ENCODE results near the gene ACOX2. TPM values are rescaled to one million over a fixed set of nuclear protein-coding genes. Genes with fewer than 3 reads are reported as not detected.

ACOX2 gene
- 4.3 and 14.4 TPM in 2 replicates for total RNA-seq (2022)
- Bru-seq, nascent RNA: percentile 16 among the genes with signal in this experiment
- percentile 18 among the genes with signal in this experiment for BruChase-seq, experiment 1, labeled RNA remaining after a 6-hour chase
- BruChase-seq, experiment 2, labeled RNA remaining after a 2-hour chase: percentile 12 among the genes with signal in this experiment
- long read RNA-seq, transcript ACOX2-207 (6 exons, 1,072 nt): major isoform, 20 of 20 reads
- long read RNA-seq, partial matches to known transcripts: 0 of 20 reads
- long read RNA-seq, other reads (novel, unspliced or antisense): 0 of 20 reads

DNA sequence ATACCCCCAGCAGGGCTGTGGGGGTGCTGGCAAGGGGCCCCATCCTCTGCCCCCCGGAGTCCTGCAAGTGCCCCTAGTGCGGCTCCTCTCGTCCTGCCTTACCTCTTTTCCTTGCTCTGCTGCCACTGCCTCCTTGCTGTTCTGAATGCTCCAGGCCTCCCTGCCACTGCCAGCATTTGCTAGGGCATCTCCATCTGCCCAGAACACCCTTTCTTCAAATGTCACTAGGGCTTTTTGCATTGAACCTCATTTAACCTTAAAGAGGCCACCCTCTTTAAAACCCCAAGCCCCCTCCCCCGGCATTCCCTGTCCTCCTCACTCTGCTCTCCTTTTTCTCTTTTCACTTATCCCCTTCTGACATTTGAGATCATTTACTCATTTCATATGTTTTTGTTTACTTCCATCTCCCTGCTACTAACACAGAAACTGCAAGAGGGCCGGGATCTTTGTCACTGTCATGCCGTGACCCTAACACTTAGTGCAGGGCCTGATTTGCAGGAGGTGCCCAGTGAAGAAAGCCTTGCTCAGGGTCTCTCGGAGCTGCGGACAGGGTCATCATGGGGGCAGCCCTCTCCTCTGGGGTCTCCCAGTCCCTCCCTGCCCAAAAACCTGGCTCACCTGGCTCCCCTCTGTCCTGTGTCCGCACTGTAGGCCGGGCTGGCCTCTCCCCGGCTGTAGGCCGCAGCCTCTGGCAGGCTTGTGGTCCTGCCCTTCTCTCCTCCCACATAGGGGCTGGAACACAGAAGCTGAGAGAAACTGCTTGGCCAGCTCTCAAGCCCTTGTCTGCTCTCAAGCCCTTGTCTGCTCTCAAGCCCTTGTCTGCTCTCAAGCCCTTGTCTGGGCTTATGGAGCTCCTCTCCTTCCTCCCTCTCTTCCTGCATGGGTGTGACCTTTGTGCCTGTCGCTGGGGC is at the start of gene ACOX2:
TSS of gene ACOX2 (minus strand) at position 690 of the 911 bp plus-strand sequence. CDS start 2,084 bp downstream, outside the sequence.
- no peak within 1 kb of the TSS for H3K4me3 Mint-ChIP-seq (ENCODE audit: unreplicated experiment)
- H3K27ac Mint-ChIP-seq (ENCODE audit: low read depth, unreplicated experiment): no peak within 1 kb of the TSS
- no peak for TF ChIP-seq CTCF (IDR thresholded peaks at IDR 0.05; ENCODE audit: unreplicated experiment)
- no peaks in the 10 kb centered on the region for H3K36me3 Mint-ChIP-seq (ENCODE audit: insufficient read depth, unreplicated experiment)
- no peak for DNase-seq (ENCODE audit: unreplicated experiment)
- no peaks in the 10 kb centered on the region for H3K27me3 Mint-ChIP-seq (ENCODE audit: insufficient read depth, unreplicated experiment)
- intact Hi-C loops (cut with micrococcal nuclease): no loop called here
- no peaks in the 10 kb centered on the region for H3K9me3 Mint-ChIP-seq (ENCODE audit: unreplicated experiment)
- peaks cover 22% of the 10 kb centered on the region for H3K4me1 Mint-ChIP-seq (ENCODE audit: insufficient read depth, unreplicated experiment)
- BruUV-seq (replicated peaks): no TSS peak
- POLR2A ChIA-PET: interaction anchor here (0.6 to 1.9 kb wide), 6 partner anchors 8 to 230 kb away, joined by 3 to 6 read pairs (median 3); partner anchors contain the start of genes HTD2 and RPP14
- CTCF ChIA-PET: interaction anchor here (0.6 to 3.1 kb wide), 9 partner anchors 8 to 229 kb away, joined by 3 to 16 read pairs (median 5); partner anchors contain the start of genes HTD2 and KCTD6

DNA sequence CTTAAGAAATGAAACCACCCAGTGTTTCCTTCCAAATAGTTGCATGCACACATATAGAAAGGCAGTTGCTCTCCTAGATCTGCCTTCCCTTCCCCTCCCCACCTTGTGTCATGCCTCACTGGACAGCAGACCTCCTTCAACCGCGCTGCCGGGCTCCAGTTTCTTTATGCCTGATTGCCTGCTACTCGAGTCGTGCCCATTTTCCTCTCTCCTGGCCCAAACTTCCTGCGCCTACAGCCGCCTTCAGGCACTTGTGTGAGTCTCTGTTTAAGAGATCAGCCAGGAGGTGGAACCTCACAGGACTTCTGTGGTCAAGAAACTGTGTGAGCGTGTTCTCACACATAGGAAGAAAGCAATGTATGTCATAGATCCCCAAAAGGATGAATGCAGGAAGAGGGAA is 49.0 kb upstream of the ACOX2 start:
- Mint-ChIP-seq H3K4me1 (ENCODE audit: insufficient read depth, unreplicated experiment) (peaks cover 11% of the 10 kb centered on the region), H3K4me3 (ENCODE audit: unreplicated experiment) (no peak overlapping the region), H3K27ac (ENCODE audit: low read depth, unreplicated experiment) (no peak overlapping the region), H3K27me3 (ENCODE audit: insufficient read depth, unreplicated experiment) (peaks cover 14% of the 10 kb centered on the region), H3K36me3 (ENCODE audit: insufficient read depth, unreplicated experiment) (no peaks in the 10 kb centered on the region), H3K9me3 (ENCODE audit: unreplicated experiment) (no peaks in the 10 kb centered on the region)
- CTCF ChIA-PET: interaction anchor here (0.6 to 1.8 kb wide), 6 partner anchors 11 to 432 kb away, joined by 3 to 15 read pairs (median 3); no protein-coding TSS in a partner anchor
- no TSS peak for BruUV-seq (replicated peaks)
- POLR2A ChIA-PET: no interaction called here
- intact Hi-C loops (cut with micrococcal nuclease): no loop called here
- no peak for TF ChIP-seq CTCF (IDR thresholded peaks at IDR 0.05; ENCODE audit: unreplicated experiment)
- DNase-seq (ENCODE audit: unreplicated experiment): no peak

GRCh38 chr3:58585005-58585786 is 48.2 kb upstream of the ACOX2 start:
- peak; percentile 64 for DNase-seq (ENCODE audit: unreplicated experiment)
- Mint-ChIP-seq H3K27ac (ENCODE audit: low read depth, unreplicated experiment) (no peak overlapping the region), H3K4me3 (ENCODE audit: unreplicated experiment) (peak overlapping the region; percentile 85), H3K27me3 (ENCODE audit: insufficient read depth, unreplicated experiment) (peaks cover 14% of the 10 kb centered on the region), H3K36me3 (ENCODE audit: insufficient read depth, unreplicated experiment) (no peaks in the 10 kb centered on the region), H3K4me1 (ENCODE audit: insufficient read depth, unreplicated experiment) (peaks cover 11% of the 10 kb centered on the region), H3K9me3 (ENCODE audit: unreplicated experiment) (no peaks in the 10 kb centered on the region)
- no TSS peak for BruUV-seq (replicated peaks)
- CTCF ChIA-PET: interaction anchor here (0.6 to 1.8 kb wide), 14 partner anchors 11 to 1414 kb away, joined by 3 to 15 read pairs (median 3); no protein-coding TSS in a partner anchor
- TF ChIP-seq CTCF (IDR thresholded peaks at IDR 0.05; ENCODE audit: unreplicated experiment): peak; percentile 55
- intact Hi-C loops (cut with micrococcal nuclease): no loop called here
- POLR2A ChIA-PET: no interaction called here

All from MCF 10A (cell line).